SK-N-SH (cell line): Measurements from ENCODE around the gene APBB2. TPM values are rescaled to one million over a fixed set of nuclear protein-coding genes. Genes with fewer than 3 reads are reported as not detected.
A peak's percentile ranks its signal among the peaks of the same experiment; 100 is the strongest.

Experiments
- CTCF ChIA-PET: fragments of 300-600, 350-600 bp; formaldehyde crosslinking; extraction: SDS; loops from one replicate; lab custom pipeline; 2021; lab: Yijun Ruan, JAX
- POLR2A ChIA-PET: fragments of 350-600 bp; sonication (Branson Sonifier 250); formaldehyde crosslinking; extraction: SDS; loops from one replicate; lab custom pipeline; 2020; ENCODE audit warnings: antibody characterized with exemption, inconsistent platforms; lab: Yijun Ruan, JAX
- DNase-seq: peaks from one replicate; pipeline ENCODE4 v3.0.0; 2012
- H2AFZ ChIP-seq: fragments of 200-600 bp; sonication (generic); 2 replicates; pipeline ENCODE4 v1.8.1; 2016; ENCODE audit warnings: antibody characterized with exemption, mild to moderate bottlenecking, low read depth
- H3F3A ChIP-seq: fragments of 200-600 bp; sonication (generic); replicated peaks from 2 replicates; pipeline ENCODE3; 2016; ENCODE audit warnings: antibody characterized with exemption, mild to moderate bottlenecking; ENCODE audit not compliant: insufficient read depth
- H3K27ac ChIP-seq, 2 experiments: fragments of 200-500 bp in 1 of 2; fragments of 200-600 bp in 1 of 2; sonication (Bioruptor generic) in 1 of 2; sonication (generic), shearing (Covaris generic) in 1 of 2; 2 replicates each; pipeline versions ENCODE4 v1.5.1 to v1.6.1; 2014 to 2016; ENCODE audit warnings: low read depth in 2 of 2, inconsistent platforms in 1 of 2, low read length in 1 of 2, mild to moderate bottlenecking in 1 of 2, mixed read lengths in 1 of 2
- H3K27me3 ChIP-seq: fragments of 200-600 bp; sonication (generic), shearing (Covaris generic); 2 replicates; pipeline ENCODE4 v1.6.1; 2016; ENCODE audit warnings: mixed run types; ENCODE audit not compliant: insufficient read depth
- H3K36me3 ChIP-seq, 2 experiments: fragments of 200-500 bp in 1 of 2; fragments of 200-600 bp in 1 of 2; sonication (Bioruptor generic) in 1 of 2; sonication (generic) in 1 of 2; replicated peaks in 1 of 2; 2 replicates each; pipeline versions ENCODE3 to v1.5.1; 2014 to 2016; ENCODE audit warnings: low read length in 1 of 2, mild to moderate bottlenecking in 1 of 2; ENCODE audit not compliant: insufficient read depth in 2 of 2, control insufficient read depth in 1 of 2
- H3K4me1 ChIP-seq, 2 experiments: fragments of 200-500 bp in 1 of 2; fragments of 200-600 bp in 1 of 2; sonication (Bioruptor generic) in 1 of 2; sonication (generic), shearing (Covaris generic) in 1 of 2; 2 replicates each; pipeline versions ENCODE4 v1.5.1 to v1.6.1; 2014 to 2016; ENCODE audit warnings: low read depth in 1 of 2, low read length in 1 of 2, mixed run types in 1 of 2; ENCODE audit not compliant: insufficient read depth in 2 of 2, control insufficient read depth in 1 of 2
- H3K4me2 ChIP-seq: fragments of 200-600 bp; sonication (generic), shearing (Covaris generic); 2 replicates; pipeline ENCODE4 v1.6.1; 2017; ENCODE audit warnings: mixed run types
- H3K4me3 ChIP-seq, 2 experiments: fragments of 200-500 bp in 1 of 2; fragments of 200-600 bp in 1 of 2; sonication (Bioruptor generic) in 1 of 2; sonication (generic), shearing (Covaris generic) in 1 of 2; 2 replicates each; pipeline versions ENCODE4 v1.5.1 to v1.8.1; 2014 to 2016; ENCODE audit warnings: low read depth in 2 of 2, inconsistent platforms in 1 of 2, low read length in 1 of 2, mild to moderate bottlenecking in 1 of 2, mixed read lengths in 1 of 2, moderate library complexity in 1 of 2
- H3K79me2 ChIP-seq: fragments of 200-600 bp; sonication (generic); 2 replicates; pipeline ENCODE4 v1.8.1; 2017; ENCODE audit warnings: mild to moderate bottlenecking; ENCODE audit not compliant: insufficient read depth
- H3K9ac ChIP-seq: fragments of 200-600 bp; sonication (generic); 2 replicates; pipeline ENCODE4 v1.6.1; 2017; ENCODE audit warnings: mixed run types
- H3K9me2 ChIP-seq: fragments of 200-600 bp; sonication (generic); 2 replicates; pipeline ENCODE4 v1.6.1; 2017; ENCODE audit warnings: mixed run types
- H3K9me3 ChIP-seq: fragments of 200-600 bp; sonication (generic); 2 replicates; pipeline ENCODE4 v1.6.1; 2017; ENCODE audit warnings: mixed run types, mild to moderate bottlenecking, moderate library complexity
- H4K20me1 ChIP-seq: fragments of 200-600 bp; sonication (generic); 2 replicates; pipeline ENCODE4 v1.6.1; 2017; ENCODE audit warnings: mild to moderate bottlenecking, mixed run types; ENCODE audit not compliant: insufficient read depth
- CHD2 ChIP-seq: fragments of 150-350 bp; IDR thresholded peaks from 2 replicates; pipeline ENCODE4 v1.6.1; 2018; ENCODE audit warnings: low read length; ENCODE audit not compliant: partially characterized antibody
- EP300 ChIP-seq, 2 experiments: IDR thresholded peaks; 2 replicates each; pipeline versions ENCODE4 v1.4.0 to v1.6.1; 2012; ENCODE audit warnings: borderline replicate concordance in 1 of 2, low read depth in 1 of 2, low read length in 1 of 2
- EZH2phosphoT487 ChIP-seq: fragments of 200-600 bp; sonication (generic); IDR thresholded peaks from 2 replicates; pipeline ENCODE4 v1.6.1; 2017; ENCODE audit warnings: low read depth, mixed run types, mild to moderate bottlenecking, antibody characterized with exemption, moderate library complexity, borderline replicate concordance
- FOSL2 ChIP-seq: IDR thresholded peaks from 2 replicates; pipeline ENCODE4 v1.4.0; 2012; ENCODE audit warnings: low read depth, mild to moderate bottlenecking, moderate library complexity, borderline replicate concordance
- FOXJ3 ChIP-seq: sonication (generic); formaldehyde crosslinking; IDR thresholded peaks from 2 replicates; pipeline ENCODE4 v1.5.1; 2020; ENCODE audit warnings: mild to moderate bottlenecking, missing genetic modification reagents
- FOXM1 ChIP-seq: IDR thresholded peaks from 2 replicates; pipeline ENCODE4 v1.4.0; 2012; ENCODE audit warnings: low read depth, mild to moderate bottlenecking
- GABPA ChIP-seq: IDR thresholded peaks from 2 replicates; pipeline ENCODE4 v1.4.0; 2012; ENCODE audit warnings: low read depth, mild to moderate bottlenecking
- GATA2 ChIP-seq: sonication (generic); formaldehyde crosslinking; IDR thresholded peaks from 2 replicates; pipeline ENCODE4 v1.5.0; 2020; ENCODE audit warnings: mild to moderate bottlenecking, missing genetic modification reagents
- JUND ChIP-seq: IDR thresholded peaks from 2 replicates; pipeline ENCODE4 v1.4.0; 2012
- MEF2A ChIP-seq: IDR thresholded peaks from 2 replicates; pipeline ENCODE4 v1.4.0; 2012; ENCODE audit warnings: low read depth, borderline replicate concordance
- MXI1 ChIP-seq: IDR thresholded peaks from 2 replicates; pipeline ENCODE4 v1.6.1; 2012; ENCODE audit warnings: mild to moderate bottlenecking, low read depth, low read length, improper control_type of control experiment
- POLR2AphosphoS5 ChIP-seq: IDR thresholded peaks from 2 replicates; pipeline ENCODE4 v1.6.1; 2012; ENCODE audit warnings: low read depth, low read length
- RCOR1 ChIP-seq: fragments of 150-350 bp; IDR thresholded peaks from 2 replicates; pipeline ENCODE4 v1.6.1; 2017; ENCODE audit warnings: antibody characterized with exemption, low read length
- RFX5 ChIP-seq: IDR thresholded peaks from 2 replicates; pipeline ENCODE4 v1.6.1; 2012; ENCODE audit warnings: mild to moderate bottlenecking, improper control_type of control experiment, low read length
- SIN3A ChIP-seq: IDR thresholded peaks from 2 replicates; pipeline ENCODE4 v1.6.1; 2012; ENCODE audit warnings: low read depth, mild to moderate bottlenecking, low read length, moderate library complexity, borderline replicate concordance
- WGBS: methylation state at CpG from one replicate; pipeline ENCODE4 v1.1.6; 2017; ENCODE audit warnings: low lambda C conversion rate; 5-methylcytosine and 5-hydroxymethylcytosine counted together
- polyA plus RNA-seq, 3 experiments: library from polyadenylated mRNA; depleted of rRNA; stranded (reverse); fragments of >200 nt; gene quantifications; 2 replicates each; pipeline ENCODE4 v1.2.3, GENCODE V29; 2012
- TF ChIP-seq, protein P1 (sequence below): IDR thresholded peaks from 2 replicates; pipeline ENCODE4 v1.4.0; 2012; ENCODE audit warnings: low read depth, borderline replicate concordance
- TF ChIP-seq, protein P2 (sequence below): IDR thresholded peaks from 2 replicates; pipeline ENCODE4 v1.4.0; 2012; ENCODE audit warnings: low read depth
- TF ChIP-seq, protein P3 (sequence below): fragments of 150-350 bp; IDR thresholded peaks from 2 replicates; pipeline ENCODE4 v1.6.1; 2017; ENCODE audit warnings: antibody characterized with exemption, low read length, low read depth, borderline replicate concordance
- TF ChIP-seq, protein P4 (sequence below): fragments of 200-600 bp; sonication (generic); IDR thresholded peaks from 2 replicates; pipeline ENCODE4 v1.6.1; 2017; ENCODE audit warnings: antibody characterized with exemption, mild to moderate bottlenecking, moderate library complexity

The APBB2 gene
- polyA plus RNA-seq, 1 of the 3 experiments (the other 2 are of a cell fraction) = 49.8 TPM

DNA sequence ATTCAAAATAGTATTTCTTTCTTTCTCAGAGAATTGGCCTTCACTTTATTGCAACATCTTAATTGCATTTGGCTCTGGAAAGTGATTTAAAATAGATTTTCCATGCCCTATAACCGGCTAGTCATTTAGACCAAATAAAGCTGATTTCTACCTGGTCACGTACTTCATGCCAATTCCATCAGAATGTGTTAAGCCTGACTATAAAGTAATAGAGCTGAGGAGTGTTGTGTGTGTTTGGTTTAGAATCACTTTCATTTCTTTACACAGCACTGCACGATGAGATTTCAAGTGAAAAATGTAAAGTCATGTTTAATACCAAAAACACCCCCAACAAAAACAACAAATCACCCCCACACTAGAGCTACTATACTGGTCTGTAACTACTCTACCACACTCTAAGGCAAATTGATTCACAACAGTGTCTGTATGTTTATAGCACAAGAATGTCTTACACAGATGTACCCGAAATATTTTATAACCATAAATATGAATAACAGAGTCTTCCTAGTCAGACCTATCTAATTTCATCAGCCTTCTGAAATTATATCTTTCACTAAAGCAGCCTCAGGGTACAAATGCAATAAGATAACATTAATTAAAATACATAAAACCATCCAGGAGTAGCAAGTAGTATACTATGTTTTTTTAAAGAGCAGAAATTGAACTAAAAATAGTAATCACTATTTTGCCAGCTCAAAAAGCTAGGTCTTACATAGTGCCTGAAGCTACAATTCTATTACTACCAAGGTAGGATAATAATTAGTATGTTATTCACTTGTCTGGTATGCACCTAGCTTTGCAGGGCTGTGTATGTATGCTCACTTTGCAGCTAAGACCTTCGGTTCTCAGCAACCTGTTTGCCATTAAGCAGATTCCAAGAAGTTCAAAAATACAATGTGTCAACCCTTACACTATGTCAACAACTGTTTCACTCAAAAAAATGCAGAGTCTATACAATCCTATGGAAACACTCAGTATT is 28.4 kb downstream of the APBB2 start:
- Histone ChIP-seq H3F3A (no peaks in the 10 kb centered on the region), H3K9me2 (no peaks in the 10 kb centered on the region), H3K9ac (peak overlapping the region; percentile 5; the same call in 1 of the 2 replicates), H3K36me3 (no peaks in the 10 kb centered on the region), H3K4me2 (peak overlapping the region; percentile 48; the same call in 1 of the 2 replicates), H3K4me3 (0 out of 4 replicates have a peak overlapping the region, but pooled peaks of 1 of the 2 experiments have one; percentile 1), H3K9me3 (no peaks in the 10 kb centered on the region), H3K27me3 (no peaks in the 10 kb centered on the region), H3K4me1 (peaks cover 7 to 18% of the 10 kb centered on the region in 2 experiments; a peak in 3 of 4 replicates), H3K27ac (peak overlapping the region; percentile 36 to 53), H4K20me1 (peaks cover 31% of the 10 kb centered on the region; the same call in 1 of the 2 replicates), H3K79me2 (peaks cover 100% of the 10 kb centered on the region), H2AFZ (no peak overlapping the region)
- POLR2A ChIA-PET = no interaction called here
- no peak for DNase-seq
- 55% methylated on average over 5 of the region's 5 CpGs for WGBS
- CTCF ChIA-PET = interaction anchor here (0.9 to 1.4 kb wide), 2 partner anchors 9 to 28 kb away, joined by 3 to 4 read pairs; partner anchors contain the start of gene APBB2
- no peak for TF ChIP-seq POLR2AphosphoS5
- TF ChIP-seq, protein P1, sequence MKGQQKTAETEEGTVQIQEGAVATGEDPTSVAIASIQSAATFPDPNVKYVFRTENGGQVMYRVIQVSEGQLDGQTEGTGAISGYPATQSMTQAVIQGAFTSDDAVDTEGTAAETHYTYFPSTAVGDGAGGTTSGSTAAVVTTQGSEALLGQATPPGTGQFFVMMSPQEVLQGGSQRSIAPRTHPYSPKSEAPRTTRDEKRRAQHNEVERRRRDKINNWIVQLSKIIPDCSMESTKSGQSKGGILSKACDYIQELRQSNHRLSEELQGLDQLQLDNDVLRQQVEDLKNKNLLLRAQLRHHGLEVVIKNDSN = no peak
- no peak for TF ChIP-seq GABPA
- TF ChIP-seq EZH2phosphoT487 = no peak
- TF ChIP-seq JUND = 0 out of 2 replicates have a peak, but pooled peaks have one; percentile 7
- TF ChIP-seq EP300 (IDR thresholded peaks at IDR 0.05; ENCODE audit: borderline replicate concordance in 1 of 2, low read depth in 1 of 2, low read length in 1 of 2) = no peak

DNA sequence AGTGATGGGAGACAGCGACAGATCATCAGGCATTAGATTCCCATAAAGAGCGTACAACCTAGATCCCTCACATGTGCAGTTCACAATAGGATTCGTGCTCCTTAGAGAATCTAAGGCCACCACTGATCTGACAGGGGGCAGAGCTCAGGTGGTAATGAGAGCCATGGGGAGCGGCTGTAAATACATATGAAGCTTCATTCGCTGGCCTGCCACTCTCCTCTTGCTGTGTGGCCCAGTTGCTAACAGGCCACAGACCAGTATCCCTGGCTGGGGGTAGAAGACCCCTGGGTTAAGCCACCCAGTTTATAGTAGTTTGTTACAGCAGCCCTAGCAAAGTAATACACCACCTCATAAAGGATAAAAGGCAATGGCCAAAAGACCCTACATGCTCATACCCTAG is 30.3 kb downstream of the APBB2 start:
- Histone ChIP-seq H3K27ac (no peak overlapping the region), H3K9me3 (no peaks in the 10 kb centered on the region), H3K27me3 (no peaks in the 10 kb centered on the region), H3K79me2 (peaks cover 100% of the 10 kb centered on the region), H3K9me2 (no peaks in the 10 kb centered on the region), H3K36me3 (no peaks in the 10 kb centered on the region), H3K4me3 (no peak overlapping the region), H3K4me2 (no peak overlapping the region), H3K4me1 (peaks cover 7 to 19% of the 10 kb centered on the region in 2 experiments; a peak in 3 of 4 replicates), H4K20me1 (peaks cover 29% of the 10 kb centered on the region; the same call in 1 of the 2 replicates), H3F3A (peaks cover 7% of the 10 kb centered on the region), H2AFZ (no peak overlapping the region), H3K9ac (no peak overlapping the region)
- no peak for TF ChIP-seq JUND
- no peak for TF ChIP-seq RCOR1
- TF ChIP-seq, protein P2, sequence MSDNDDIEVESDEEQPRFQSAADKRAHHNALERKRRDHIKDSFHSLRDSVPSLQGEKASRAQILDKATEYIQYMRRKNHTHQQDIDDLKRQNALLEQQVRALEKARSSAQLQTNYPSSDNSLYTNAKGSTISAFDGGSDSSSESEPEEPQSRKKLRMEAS = no peak
- no peak for TF ChIP-seq GATA2
- TF ChIP-seq, protein P1 = no peak
- no peak for TF ChIP-seq MEF2A
- no peak for TF ChIP-seq FOXM1
- TF ChIP-seq CHD2 = no peak
- TF ChIP-seq EZH2phosphoT487 = no peak
- TF ChIP-seq MXI1 = no peak
- no peak for TF ChIP-seq GABPA
- TF ChIP-seq FOXJ3 (CRISPR knock-in tag) = no peak
- TF ChIP-seq, protein P3, sequence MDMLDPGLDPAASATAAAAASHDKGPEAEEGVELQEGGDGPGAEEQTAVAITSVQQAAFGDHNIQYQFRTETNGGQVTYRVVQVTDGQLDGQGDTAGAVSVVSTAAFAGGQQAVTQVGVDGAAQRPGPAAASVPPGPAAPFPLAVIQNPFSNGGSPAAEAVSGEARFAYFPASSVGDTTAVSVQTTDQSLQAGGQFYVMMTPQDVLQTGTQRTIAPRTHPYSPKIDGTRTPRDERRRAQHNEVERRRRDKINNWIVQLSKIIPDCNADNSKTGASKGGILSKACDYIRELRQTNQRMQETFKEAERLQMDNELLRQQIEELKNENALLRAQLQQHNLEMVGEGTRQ = no peak
- TF ChIP-seq, protein P4, sequence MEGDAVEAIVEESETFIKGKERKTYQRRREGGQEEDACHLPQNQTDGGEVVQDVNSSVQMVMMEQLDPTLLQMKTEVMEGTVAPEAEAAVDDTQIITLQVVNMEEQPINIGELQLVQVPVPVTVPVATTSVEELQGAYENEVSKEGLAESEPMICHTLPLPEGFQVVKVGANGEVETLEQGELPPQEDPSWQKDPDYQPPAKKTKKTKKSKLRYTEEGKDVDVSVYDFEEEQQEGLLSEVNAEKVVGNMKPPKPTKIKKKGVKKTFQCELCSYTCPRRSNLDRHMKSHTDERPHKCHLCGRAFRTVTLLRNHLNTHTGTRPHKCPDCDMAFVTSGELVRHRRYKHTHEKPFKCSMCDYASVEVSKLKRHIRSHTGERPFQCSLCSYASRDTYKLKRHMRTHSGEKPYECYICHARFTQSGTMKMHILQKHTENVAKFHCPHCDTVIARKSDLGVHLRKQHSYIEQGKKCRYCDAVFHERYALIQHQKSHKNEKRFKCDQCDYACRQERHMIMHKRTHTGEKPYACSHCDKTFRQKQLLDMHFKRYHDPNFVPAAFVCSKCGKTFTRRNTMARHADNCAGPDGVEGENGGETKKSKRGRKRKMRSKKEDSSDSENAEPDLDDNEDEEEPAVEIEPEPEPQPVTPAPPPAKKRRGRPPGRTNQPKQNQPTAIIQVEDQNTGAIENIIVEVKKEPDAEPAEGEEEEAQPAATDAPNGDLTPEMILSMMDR = no peak
- TF ChIP-seq FOSL2 = no peak
- no peak for TF ChIP-seq SIN3A
- TF ChIP-seq RFX5 = no peak
- WGBS = 86% methylated on average over 5 of the region's 5 CpGs
- ChIA-PET POLR2A (no interaction called here), CTCF (interaction anchor here (1.3 kb wide), 1 partner anchor 30 kb away, joined by 3 read pairs; the partner anchor contains the start of gene APBB2)
- DNase-seq = no peak
